ENCODE results near the gene MLLT10.
A peak's percentile ranks its signal among the peaks of the same experiment; 100 is the strongest.

The MLLT10 gene

DNA sequence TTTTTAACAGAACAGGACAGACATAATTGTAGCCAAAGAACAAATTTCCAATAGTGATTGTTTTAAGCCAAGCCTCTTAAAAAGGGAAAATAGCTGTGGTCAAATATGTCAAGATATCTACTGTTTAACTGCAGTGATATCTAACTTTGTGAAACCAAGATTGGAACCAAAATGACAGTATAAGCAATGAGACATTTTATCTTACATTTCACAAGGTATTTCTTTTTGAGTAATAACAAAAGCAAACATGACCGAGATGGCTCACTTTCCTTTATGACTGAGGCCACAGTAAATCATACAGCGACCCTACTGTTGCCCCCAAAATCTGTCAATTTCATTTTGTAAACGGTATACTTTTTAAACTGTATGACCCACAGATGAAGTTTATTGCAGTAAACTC, 215.8 kb downstream of the MLLT10 start:
- DNase-seq: no peak

- DNase-seq: no peak
These were observed 216.4 kb downstream of the MLLT10 start for GRCh38 chr10:21750424-21750823.

DNA sequence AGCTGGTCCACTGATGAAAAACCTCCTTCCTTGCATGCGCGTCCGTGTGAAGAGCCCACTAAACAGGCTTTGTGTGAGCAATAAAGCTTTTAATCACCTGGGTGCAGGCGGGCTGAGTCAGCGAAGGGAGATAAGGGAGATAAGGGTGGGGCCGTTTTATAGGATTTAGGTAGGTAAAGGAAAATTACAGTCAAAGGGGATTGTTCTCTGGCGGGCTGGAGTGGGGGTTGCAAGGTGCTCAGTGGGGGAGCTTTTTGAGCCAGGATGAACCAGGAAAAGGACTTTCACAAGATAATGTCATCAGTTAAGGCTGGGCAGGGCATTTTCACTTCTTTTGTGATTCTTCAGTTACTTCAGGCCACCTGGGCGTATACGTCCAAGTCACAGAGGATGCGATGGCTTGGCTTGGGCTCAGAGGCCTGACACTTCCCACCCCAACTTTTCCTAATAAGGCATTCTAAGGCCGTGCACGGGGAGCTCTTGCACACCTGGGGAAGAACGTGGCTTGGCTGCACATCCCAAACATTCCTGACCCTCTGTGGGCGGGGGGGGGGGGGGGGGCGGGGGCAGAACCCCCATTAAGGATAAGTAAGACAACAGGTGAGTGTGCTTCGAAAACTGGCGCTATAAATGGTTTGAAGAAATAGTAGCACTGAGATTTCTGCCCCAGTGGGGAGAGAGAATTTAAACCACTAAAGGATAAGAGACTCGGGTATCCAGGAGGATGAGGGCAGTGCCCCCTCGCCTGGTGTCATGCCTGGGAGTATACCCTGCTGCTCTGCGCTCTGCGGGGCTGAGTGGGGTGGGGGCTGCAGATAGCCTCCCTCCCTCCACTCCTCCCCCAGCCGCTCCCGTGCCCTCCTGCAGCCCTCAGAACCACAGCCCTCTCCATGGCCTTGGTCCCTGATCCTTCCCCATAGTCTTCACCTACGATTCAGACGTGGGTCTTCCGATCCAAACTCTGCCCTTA, 217.6 kb downstream of the MLLT10 start:
- DNase-seq: no peak

GRCh38 chr10:21753497-21754270, 219.7 kb downstream of the MLLT10 start:
- DNase-seq: no peak

DNA sequence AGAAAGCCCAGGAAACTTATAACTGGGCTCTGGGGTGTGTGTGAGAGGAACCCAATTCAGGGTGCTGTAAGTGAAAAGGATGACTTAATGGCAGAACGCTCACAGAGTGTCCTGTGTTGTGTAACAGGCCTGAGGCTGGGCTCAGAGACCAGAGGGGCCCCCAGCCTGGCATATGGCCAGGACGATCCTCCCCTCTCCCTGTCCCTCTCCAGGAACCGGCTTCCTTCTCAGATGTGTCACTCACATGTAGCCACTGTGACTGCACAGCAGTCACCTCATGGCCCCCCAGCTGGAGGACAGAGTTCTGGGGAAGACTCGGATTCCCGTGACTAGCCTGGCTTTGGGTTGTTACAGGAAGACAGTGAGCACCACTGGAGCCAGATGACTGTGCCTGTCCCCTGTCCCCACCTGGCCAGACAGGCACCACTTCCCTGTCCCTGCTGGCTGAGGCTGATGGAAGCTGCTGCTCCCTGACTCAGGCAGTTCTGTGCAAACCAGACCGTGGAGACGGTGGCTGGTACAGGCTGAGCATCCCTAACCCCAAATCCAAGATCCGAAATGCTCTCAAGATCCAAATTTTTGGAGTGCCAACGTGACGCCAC, 220.5 kb downstream of the MLLT10 start:
- no peak for DNase-seq

GRCh38 chr10:21756707-21757106, 222.7 kb downstream of the MLLT10 start:
- no peak for DNase-seq

DNA sequence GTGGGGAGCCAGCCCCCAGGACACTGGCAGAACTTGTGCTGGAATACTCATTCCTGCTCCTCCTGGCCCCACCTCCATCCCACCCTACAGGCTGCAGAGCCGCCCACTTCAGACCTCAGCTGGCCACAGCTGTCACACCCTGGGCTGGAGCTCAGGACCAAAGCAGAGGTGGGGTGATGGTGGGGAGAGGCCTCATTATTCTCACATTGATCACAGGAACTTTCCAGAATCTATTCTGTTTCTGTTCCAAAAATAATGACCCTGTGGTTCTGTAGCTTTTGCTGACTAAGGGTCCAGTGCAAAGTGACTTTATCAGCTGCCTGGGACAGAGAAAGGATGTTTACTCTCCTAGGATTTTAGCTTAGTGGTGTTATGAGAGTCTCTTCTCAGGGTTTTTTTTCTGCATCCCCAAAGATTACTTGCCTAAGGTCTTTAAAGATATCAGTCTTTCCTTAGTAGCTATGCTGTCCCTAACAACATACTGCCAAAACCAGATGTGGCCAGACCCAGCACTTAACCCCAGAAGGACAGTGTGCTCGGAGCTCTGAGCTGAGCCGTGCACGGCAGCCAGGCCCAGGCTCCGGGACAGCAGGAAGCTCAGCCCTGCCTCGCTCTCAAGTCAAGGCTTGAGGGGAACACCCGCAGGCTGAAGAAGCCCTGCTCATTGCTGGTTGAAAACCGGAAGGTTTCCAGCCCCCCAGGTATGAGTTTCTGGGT, 223.3 kb downstream of the MLLT10 start:
- no peak for DNase-seq

- no peak for DNase-seq
These were observed 224.2 kb downstream of the MLLT10 start for GRCh38 chr10:21758239-21758638.

- DNase-seq: no peak
These were observed 224.7 kb downstream of the MLLT10 start for GRCh38 chr10:21758696-21759095.

DNA sequence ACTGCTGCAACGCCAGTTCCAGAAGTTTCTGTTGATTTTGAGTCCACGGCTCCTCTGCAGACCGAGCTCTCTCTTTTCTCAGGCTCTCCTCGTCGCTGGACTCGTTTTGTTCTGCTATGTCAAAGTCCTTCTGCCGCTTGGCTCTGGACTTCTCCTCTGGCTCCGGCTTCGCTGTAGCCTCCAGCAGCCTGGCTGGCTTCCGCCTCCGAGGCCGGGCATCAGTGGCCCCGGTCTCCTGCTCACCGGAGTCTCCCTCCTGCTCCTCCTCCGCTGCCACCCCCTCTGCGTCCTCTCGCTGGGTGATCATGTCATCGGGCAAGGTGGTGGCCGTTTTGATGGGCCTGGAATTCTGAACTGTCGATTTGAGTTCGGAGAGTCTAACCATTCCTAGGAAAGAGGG, 225.2 kb downstream of the MLLT10 start:
- DNase-seq: no peak

- DNase-seq: no peak
These were observed 226.3 kb downstream of the MLLT10 start for GRCh38 chr10:21760332-21760731.

DNA sequence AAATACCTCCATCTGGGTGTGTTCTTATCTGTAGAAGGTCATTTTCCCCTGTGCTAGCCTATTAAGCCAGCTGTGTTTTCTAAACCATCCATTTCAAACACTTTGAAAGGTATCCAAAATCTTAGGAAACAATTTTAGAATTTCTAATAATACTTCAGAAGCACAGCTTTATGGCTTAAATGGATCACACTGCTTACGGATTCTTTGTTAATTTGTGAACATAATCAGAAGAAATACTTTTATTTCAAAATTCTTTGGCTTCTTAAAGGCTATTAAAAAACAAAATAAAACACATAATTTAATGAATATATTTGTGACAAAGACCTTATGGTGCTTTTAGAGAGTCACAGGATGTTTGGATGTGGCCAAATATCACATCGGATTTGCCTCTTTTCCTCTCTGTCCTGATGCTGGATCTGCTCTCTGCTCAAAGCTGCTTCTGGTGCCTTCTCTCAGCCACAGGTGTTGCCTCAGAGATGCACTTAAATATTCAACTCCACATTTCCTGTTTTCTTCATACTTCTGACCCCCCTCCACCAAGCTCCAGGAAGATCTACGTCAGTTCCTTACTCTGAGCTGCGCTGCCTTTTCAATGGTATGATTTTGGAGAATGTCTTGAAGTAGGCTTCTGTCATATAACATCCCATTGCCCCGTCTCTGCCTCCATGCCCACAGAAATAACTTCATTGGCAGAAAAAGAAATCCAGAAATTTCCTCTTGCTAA, 230.6 kb downstream of the MLLT10 start:
- DNase-seq: peak; percentile 35

DNA sequence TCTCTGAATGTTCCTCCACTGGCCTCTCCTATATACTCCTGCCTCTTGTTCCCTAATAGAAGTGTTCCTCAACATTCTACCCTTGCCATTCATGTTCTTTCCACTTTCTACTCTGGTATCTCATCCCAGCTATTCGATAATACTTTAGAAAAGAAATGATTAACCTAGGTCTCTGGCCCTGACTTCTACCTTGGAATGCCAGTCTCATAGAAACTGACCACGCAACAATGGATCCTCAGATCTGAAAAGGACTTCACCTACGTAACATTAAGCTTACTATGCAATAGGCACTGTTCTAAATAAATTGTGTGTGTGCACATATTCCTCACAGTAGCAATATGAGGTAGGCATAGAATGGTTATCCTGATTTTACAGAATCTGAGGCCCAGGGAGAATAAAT, 235.0 kb downstream of the MLLT10 start:
- DNase-seq: no peak

DNA sequence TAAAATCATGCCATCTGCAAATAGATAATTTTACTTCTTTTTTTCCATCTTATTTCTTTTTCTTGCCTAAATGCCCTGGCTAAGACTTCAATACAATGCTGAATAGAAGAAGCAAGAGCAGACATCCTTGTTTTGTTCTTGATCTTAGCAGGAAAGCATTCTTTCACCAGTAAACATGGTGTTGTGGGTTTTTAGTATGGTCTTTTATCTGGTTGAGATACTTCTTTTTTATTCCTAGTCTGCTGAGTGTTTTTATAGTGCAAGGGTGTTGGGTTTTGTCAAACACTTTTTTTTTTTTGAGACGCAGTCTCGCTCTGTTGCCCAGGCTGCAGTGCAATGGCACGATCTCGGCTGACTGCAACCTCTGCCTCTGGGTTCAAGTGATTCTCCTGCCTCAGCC, 237.2 kb downstream of the MLLT10 start:
- no peak for DNase-seq

GRCh38 chr10:21776883-21777282, 242.9 kb downstream of the MLLT10 start:
- no peak for DNase-seq

DNA sequence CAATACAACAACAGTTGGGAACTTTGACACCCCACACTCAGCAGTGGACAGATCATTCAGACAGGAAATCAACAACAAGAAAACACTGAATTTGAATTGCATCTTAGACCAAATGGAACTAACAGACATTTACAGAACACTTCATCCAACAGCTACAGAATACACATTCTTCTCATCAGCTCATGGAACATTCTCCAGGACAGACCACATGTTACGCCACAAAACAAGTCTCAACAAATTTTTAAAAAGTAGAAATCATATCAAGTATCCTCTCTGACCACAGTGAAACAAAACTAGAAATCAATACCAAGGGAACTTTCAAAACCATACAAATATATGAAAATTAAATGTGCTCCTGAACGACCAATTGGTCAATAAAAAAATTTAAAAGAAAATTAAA, 257.2 kb downstream of the MLLT10 start:
- no peak for DNase-seq
